Astrocyte (in vitro differentiated cells and primary cell): Measurements from ENCODE around the gene PUS10.

Experiments used
- CTCF ChIP-seq: IDR thresholded peaks from 2 replicates; pipeline ENCODE4 v1.5.1; 2011; ENCODE audit warnings: low read depth, mild to moderate bottlenecking, inconsistent platforms, low read length, moderate library complexity; ENCODE audit not compliant: insufficient read depth
- EZH2 ChIP-seq: IDR thresholded peaks from 2 replicates; pipeline ENCODE4 v1.6.1; 2012; ENCODE audit warnings: mild to moderate bottlenecking, low read length, inconsistent platforms; ENCODE audit not compliant: insufficient read depth

GRCh38 chr2:61057562-61057961, 39.5 kb upstream of the PUS10 start:
- TF ChIP-seq CTCF (no peak), EZH2 (no peak)
